H9 (cell line): ENCODE results near the gene STX16. TPM values are rescaled to one million over a fixed set of nuclear protein-coding genes. Genes with fewer than 3 reads are reported as not detected.
A peak's percentile ranks its signal among the peaks of the same experiment; 100 is the strongest.

Source experiments
- DNase-seq: peaks from one replicate; pipeline ENCODE4 v3.0.0-alpha.2; 2017
- H2AFZ ChIP-seq: one replicate; pipeline ENCODE4 v1.6.1; 2013; ENCODE audit warnings: mild to moderate bottlenecking, low read length, control low read depth, moderate library complexity
- H2AK5ac ChIP-seq: 2 replicates; pipeline ENCODE4 v1.6.1; 2013; ENCODE audit warnings: low read length, control low read depth, mixed read lengths; ENCODE audit not compliant: insufficient read length
- H2BK120ac ChIP-seq: one replicate; pipeline ENCODE4 v1.6.1; 2013; ENCODE audit warnings: low read depth, mild to moderate bottlenecking, low read length, control low read depth, inconsistent platforms; ENCODE audit not compliant: poor library complexity, severe bottlenecking
- H2BK12ac ChIP-seq: 2 replicates; pipeline ENCODE4 v1.6.1; 2013; ENCODE audit warnings: low read length, control low read depth, mixed read lengths, low read depth; ENCODE audit not compliant: insufficient read length
- H2BK15ac ChIP-seq: 2 replicates; pipeline ENCODE4 v1.6.1; 2013; ENCODE audit warnings: low read depth, low read length, control low read depth
- H2BK20ac ChIP-seq: one replicate; pipeline ENCODE4 v1.6.1; 2013; ENCODE audit warnings: low read depth, mild to moderate bottlenecking, low read length, control low read depth, inconsistent platforms; ENCODE audit not compliant: poor library complexity, severe bottlenecking
- H2BK5ac ChIP-seq: 2 replicates; pipeline ENCODE4 v1.6.1; 2013; ENCODE audit warnings: low read length, control low read depth, mixed read lengths; ENCODE audit not compliant: insufficient read length
- H3K14ac ChIP-seq: 2 replicates; pipeline ENCODE4 v1.6.1; 2013; ENCODE audit warnings: low read length, control low read depth; ENCODE audit not compliant: insufficient read depth
- H3K18ac ChIP-seq: 2 replicates; pipeline ENCODE4 v1.6.1; 2013; ENCODE audit warnings: low read depth, mild to moderate bottlenecking, mixed read lengths, low read length, control low read depth; ENCODE audit not compliant: insufficient read length
- H3K23ac ChIP-seq: 2 replicates; pipeline ENCODE4 v1.6.1; 2013; ENCODE audit warnings: low read length, control low read depth, mixed read lengths, low read depth; ENCODE audit not compliant: insufficient read length
- H3K23me2 ChIP-seq: 2 replicates; pipeline ENCODE4 v1.6.1; 2013; ENCODE audit warnings: low read depth, mild to moderate bottlenecking, mixed read lengths, low read length, control low read depth; ENCODE audit not compliant: insufficient read length, poor library complexity, severe bottlenecking
- H3K27ac ChIP-seq: 2 replicates; pipeline ENCODE4 v1.5.1; 2013; ENCODE audit warnings: low read length, control low read depth, mixed read lengths, low read depth; ENCODE audit not compliant: insufficient read length
- H3K27me3 ChIP-seq: 2 replicates; pipeline ENCODE4 v1.6.1; 2013; ENCODE audit warnings: low read length, control low read depth, inconsistent platforms; ENCODE audit not compliant: insufficient read depth
- H3K4ac ChIP-seq: 2 replicates; pipeline ENCODE4 v1.6.1; 2013; ENCODE audit warnings: low read depth, mild to moderate bottlenecking, control low read depth, inconsistent platforms, low read length, moderate library complexity
- H3K4me1 ChIP-seq: 2 replicates; pipeline ENCODE4 v1.6.1; 2013; ENCODE audit warnings: low read length, control low read depth, inconsistent platforms; ENCODE audit not compliant: insufficient read depth
- H3K4me2 ChIP-seq: 2 replicates; pipeline ENCODE4 v1.6.1; 2013; ENCODE audit warnings: low read length, control low read depth, mixed read lengths; ENCODE audit not compliant: insufficient read length, insufficient read depth
- H3K56ac ChIP-seq: 2 replicates; pipeline ENCODE4 v1.6.1; 2013; ENCODE audit warnings: low read depth, mild to moderate bottlenecking, mixed read lengths, low read length, control low read depth; ENCODE audit not compliant: insufficient read length
- H3K79me1 ChIP-seq: 2 replicates; pipeline ENCODE4 v1.6.1; 2013; ENCODE audit warnings: low read depth, mild to moderate bottlenecking, moderate library complexity, low read length, control low read depth, inconsistent platforms; ENCODE audit not compliant: insufficient read depth, poor library complexity, severe bottlenecking
- H3K79me2 ChIP-seq: 2 replicates; pipeline ENCODE4 v1.6.1; 2013; ENCODE audit warnings: low read length, control low read depth, inconsistent platforms; ENCODE audit not compliant: insufficient read depth
- H3K9ac ChIP-seq: 2 replicates; pipeline ENCODE4 v1.6.1; 2013; ENCODE audit warnings: low read length, control low read depth, mixed read lengths; ENCODE audit not compliant: insufficient read length; ENCODE audit errors: extremely low read depth
- H3K9me3 ChIP-seq: one replicate; pipeline ENCODE4 v1.6.1; 2013; ENCODE audit warnings: low read depth, low read length, inconsistent platforms; ENCODE audit not compliant: control insufficient read depth
- H3T11ph ChIP-seq: one replicate; pipeline ENCODE4 v1.6.1; 2013; ENCODE audit warnings: mild to moderate bottlenecking, low read length, control low read depth, inconsistent platforms
- H4K20me1 ChIP-seq: one replicate; pipeline ENCODE4 v1.6.1; 2013; ENCODE audit not compliant: control insufficient read depth, insufficient read length, insufficient read depth
- H4K5ac ChIP-seq: 2 replicates; pipeline ENCODE4 v1.6.1; 2013; ENCODE audit warnings: low read depth, mild to moderate bottlenecking, mixed read lengths, low read length, control low read depth; ENCODE audit not compliant: insufficient read length
- H4K8ac ChIP-seq: replicated peaks from 2 replicates; pipeline ENCODE4 v1.6.1; 2013; ENCODE audit warnings: low read length, control low read depth, mixed read lengths, low read depth; ENCODE audit not compliant: insufficient read length
- H4K91ac ChIP-seq: 2 replicates; pipeline ENCODE4 v1.6.1; 2013; ENCODE audit warnings: low read depth, mild to moderate bottlenecking, moderate library complexity, mixed read lengths, low read length, control low read depth; ENCODE audit not compliant: insufficient read length
- H3K27ac Mint-ChIP-seq, 3 experiments: 2 replicates in 2 of 3; 3 replicates in 1 of 3; pipeline ENCODE4 v1.8.0; 2020 to 2021; ENCODE audit warnings: mixed read lengths in 3 of 3, mild to moderate bottlenecking in 1 of 3, moderate library complexity in 1 of 3
- H3K27me3 Mint-ChIP-seq: 2 replicates; pipeline ENCODE4 v1.8.0; 2021; ENCODE audit warnings: low read depth, mild to moderate bottlenecking, moderate library complexity, mixed read lengths
- H3K36me3 Mint-ChIP-seq, 3 experiments: 2 replicates in 2 of 3; 3 replicates in 1 of 3; pipeline ENCODE4 v1.8.0; 2020 to 2021; ENCODE audit warnings: low read depth in 3 of 3, mixed read lengths in 3 of 3; ENCODE audit not compliant: insufficient read depth in 1 of 3
- H3K4me1 Mint-ChIP-seq, 2 experiments: 2 replicates each; pipeline ENCODE4 v1.8.0; 2020; ENCODE audit warnings: mixed read lengths in 2 of 2
- H3K4me3 Mint-ChIP-seq, 2 experiments: 2 replicates in 1 of 2; 3 replicates in 1 of 2; pipeline ENCODE4 v1.8.0; 2020 to 2021; ENCODE audit warnings: mild to moderate bottlenecking in 2 of 2, mixed read lengths in 2 of 2, moderate library complexity in 1 of 2
- H3K9me3 Mint-ChIP-seq, 2 experiments: 2 replicates in 1 of 2; 3 replicates in 1 of 2; pipeline ENCODE4 v1.8.0; 2020; ENCODE audit warnings: mild to moderate bottlenecking in 2 of 2, mixed read lengths in 2 of 2, moderate library complexity in 1 of 2
- WGBS: extraction: QIAGEN DNeasy Blood & Tissue Kit; methylation state at CpG from one replicate; pipeline ENCODE4 v1.1.7; 2013; ENCODE audit warnings: missing lambda C conversion rate, low lambda C conversion rate, mixed read lengths; ENCODE audit not compliant: insufficient read length; ENCODE audit errors: extremely low coverage; 5-methylcytosine and 5-hydroxymethylcytosine counted together
- total RNA-seq: library from RNA; stranded (reverse); gene quantifications from 2 replicates; pipeline ENCODE4 v1.2.1, GENCODE V29; 2021
- TF ChIP-seq, protein P1 (sequence below): fragments of 200-600 bp; sonication (generic); conservative IDR thresholded peaks from 3 replicates; pipeline ENCODE4 v1.8.0; 2021; ENCODE audit warnings: antibody characterized with exemption, mild to moderate bottlenecking

STX16 gene
- total RNA-seq, 1 experiment from 2014 or later = 87.8 TPM

DNA sequence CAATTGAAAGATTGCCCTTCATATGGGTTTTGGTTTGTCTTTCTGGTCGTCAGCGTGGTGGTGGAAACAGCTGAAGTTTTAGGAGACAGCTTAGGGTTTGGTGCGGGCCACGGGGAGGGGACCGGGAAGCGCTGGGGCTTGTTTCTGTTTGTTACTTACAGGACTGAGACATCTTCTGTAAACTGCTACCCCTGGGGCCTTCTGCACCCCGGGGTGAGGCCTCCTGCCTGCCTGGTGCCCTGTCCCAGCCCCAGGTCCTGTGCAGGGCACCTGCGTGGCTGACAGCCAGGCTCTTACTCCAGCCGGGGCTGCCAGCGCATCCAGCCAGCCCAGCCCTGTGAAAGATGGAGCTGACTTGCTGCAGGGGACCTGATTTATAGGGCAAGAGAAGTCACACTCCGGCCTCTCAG is 64.3 kb downstream of the STX16 start:
- H3K9ac ChIP-seq = no peak overlapping the region

More for the DNA sequence above, 64.3 kb downstream of the STX16 start:
- no CpG with 5 or more reads among the region's 11 CpGs for WGBS
- no peaks in the 10 kb centered on the region for H3K36me3 Mint-ChIP-seq
- Histone ChIP-seq H4K8ac (no peak overlapping the region), H3K9me3 (no peaks in the 10 kb centered on the region), H4K20me1 (no peaks in the 10 kb centered on the region), H3K27ac (no peak overlapping the region), H3K4ac (no peak overlapping the region), H3K23ac (no peak overlapping the region), H4K5ac (no peak overlapping the region), H2BK5ac (no peak overlapping the region), H2AFZ (no peak overlapping the region), H3K4me2 (no peak overlapping the region), H3K18ac (no peak overlapping the region), H2BK15ac (no peak overlapping the region), H3K4me1 (no peaks in the 10 kb centered on the region), H3K56ac (no peak overlapping the region), H2BK120ac (no peak overlapping the region), H3K79me2 (no peaks in the 10 kb centered on the region), H2AK5ac (no peak overlapping the region), H3K79me1 (no peaks in the 10 kb centered on the region), H2BK12ac (no peak overlapping the region), H3K23me2 (no peaks in the 10 kb centered on the region), H4K91ac (no peak overlapping the region), H3K14ac (no peak overlapping the region), H3K27me3 (no peaks in the 10 kb centered on the region), H2BK20ac (no peak overlapping the region), H3T11ph (no peak overlapping the region)
- H3K9me3 Mint-ChIP-seq = no peaks in the 10 kb centered on the region
- TF ChIP-seq, protein P1, sequence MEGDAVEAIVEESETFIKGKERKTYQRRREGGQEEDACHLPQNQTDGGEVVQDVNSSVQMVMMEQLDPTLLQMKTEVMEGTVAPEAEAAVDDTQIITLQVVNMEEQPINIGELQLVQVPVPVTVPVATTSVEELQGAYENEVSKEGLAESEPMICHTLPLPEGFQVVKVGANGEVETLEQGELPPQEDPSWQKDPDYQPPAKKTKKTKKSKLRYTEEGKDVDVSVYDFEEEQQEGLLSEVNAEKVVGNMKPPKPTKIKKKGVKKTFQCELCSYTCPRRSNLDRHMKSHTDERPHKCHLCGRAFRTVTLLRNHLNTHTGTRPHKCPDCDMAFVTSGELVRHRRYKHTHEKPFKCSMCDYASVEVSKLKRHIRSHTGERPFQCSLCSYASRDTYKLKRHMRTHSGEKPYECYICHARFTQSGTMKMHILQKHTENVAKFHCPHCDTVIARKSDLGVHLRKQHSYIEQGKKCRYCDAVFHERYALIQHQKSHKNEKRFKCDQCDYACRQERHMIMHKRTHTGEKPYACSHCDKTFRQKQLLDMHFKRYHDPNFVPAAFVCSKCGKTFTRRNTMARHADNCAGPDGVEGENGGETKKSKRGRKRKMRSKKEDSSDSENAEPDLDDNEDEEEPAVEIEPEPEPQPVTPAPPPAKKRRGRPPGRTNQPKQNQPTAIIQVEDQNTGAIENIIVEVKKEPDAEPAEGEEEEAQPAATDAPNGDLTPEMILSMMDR = no peak
- peaks cover 0 to 13% of the 10 kb centered on the region in 2 experiments; a peak in 1 of 4 replicates for H3K4me1 Mint-ChIP-seq
- peak; percentile 24 for DNase-seq
- H3K4me3 Mint-ChIP-seq = peak overlapping the region in 1 of 2 experiments; percentile 52; a peak in 2 of 5 replicates
- H3K27ac Mint-ChIP-seq = peak overlapping the region; percentile 56 to 88 (median 79); a peak in 3 of 7 replicates
- H3K27me3 Mint-ChIP-seq = peaks cover 1% of the 10 kb centered on the region; the same call in 1 of the 2 replicates
